Immature natural killer cell (primary cell): ENCODE data around the gene MSANTD7. TPM values are rescaled to one million over a fixed set of nuclear protein-coding genes. Genes with fewer than 3 reads are reported as not detected.

Experiments
- DNase-seq, 3 donors: peaks; one replicate each; pipeline ENCODE4 v3.0.0; 2022; ENCODE audit warnings: mixed read lengths in 1 of 3
- H3K27ac Mint-ChIP-seq, 6 donors: one replicate each; pipeline ENCODE4 v1.8.0; 2020; ENCODE audit warnings: mixed read lengths in 6 of 6, mild to moderate bottlenecking in 5 of 6, inconsistent platforms in 4 of 6, moderate library complexity in 3 of 6
- H3K27me3 Mint-ChIP-seq, 3 donors: one replicate each; pipeline ENCODE4 v1.8.0; 2020 to 2021; ENCODE audit warnings: low read depth in 3 of 3, mild to moderate bottlenecking in 3 of 3, mixed read lengths in 3 of 3, moderate library complexity in 3 of 3, inconsistent platforms in 1 of 3
- H3K36me3 Mint-ChIP-seq, 3 donors: one replicate each; pipeline ENCODE4 v1.8.0; 2020; ENCODE audit warnings: mixed read lengths in 3 of 3, inconsistent platforms in 2 of 3, mild to moderate bottlenecking in 2 of 3
- H3K4me1 Mint-ChIP-seq, 2 donors: one replicate each; pipeline ENCODE4 v1.8.0; 2020; ENCODE audit warnings: inconsistent platforms in 2 of 2, mild to moderate bottlenecking in 2 of 2, mixed read lengths in 2 of 2, moderate library complexity in 1 of 2
- H3K4me3 Mint-ChIP-seq, 5 donors: one replicate each; pipeline ENCODE4 v1.8.0; 2020; ENCODE audit warnings: mild to moderate bottlenecking in 5 of 5, mixed read lengths in 5 of 5, inconsistent platforms in 3 of 5, moderate library complexity in 3 of 5
- H3K9me3 Mint-ChIP-seq, 6 donors: one replicate each; pipeline ENCODE4 v1.8.0; 2020; ENCODE audit warnings: mild to moderate bottlenecking in 6 of 6, mixed read lengths in 6 of 6, inconsistent platforms in 4 of 6, moderate library complexity in 3 of 6
- polyA plus RNA-seq, 3 donors: library from polyadenylated mRNA; unstranded; fragments of 300-500 nt; fragmentation: Illumina TruSeq; gene quantifications; one replicate each; pipeline ENCODE4 v1.2.3, GENCODE V29; 2021

MSANTD7 gene
- polyA plus RNA-seq, 3 donors from 2014 or later, result 10.1 to 21.3 (median 13.6) TPM

- Mint-ChIP-seq H3K9me3 (no peaks in the 10 kb centered on the region), H3K4me1 (peaks cover 20 to 29% of the 10 kb centered on the region in 2 donors), H3K36me3 (no peaks in the 10 kb centered on the region), H3K4me3 (peak overlapping the region; percentile 87 to 93 (median 89)), H3K27me3 (peaks cover 0 to 11% (median 9%) of the 10 kb centered on the region in 3 donors), H3K27ac (peak overlapping the region in 5 of 6 donors; percentile 45 to 86 (median 66))
- peak in 2 of 3 donors; percentile 18 to 34 for DNase-seq
These were observed 41.2 kb downstream of the MSANTD7 start for GRCh38 chr10:14879124-14879927.

GRCh38 chr10:14879928-14880193 lies 41.8 kb downstream of the MSANTD7 start:
- Mint-ChIP-seq H3K4me3 (peak overlapping the region; percentile 87 to 93 (median 89)), H3K9me3 (no peaks in the 10 kb centered on the region), H3K27me3 (peaks cover 0 to 11% (median 9%) of the 10 kb centered on the region in 3 donors), H3K27ac (peak overlapping the region in 3 of 6 donors; percentile 6 to 79 (median 55)), H3K4me1 (peaks cover 20 to 29% of the 10 kb centered on the region in 2 donors), H3K36me3 (no peaks in the 10 kb centered on the region)
- DNase-seq, result no peak

- H3K4me1 Mint-ChIP-seq, result peaks cover 20 to 29% of the 10 kb centered on the region in 2 donors
- peaks cover 0 to 11% (median 9%) of the 10 kb centered on the region in 3 donors for H3K27me3 Mint-ChIP-seq
- no peaks in the 10 kb centered on the region for H3K9me3 Mint-ChIP-seq
- no peaks in the 10 kb centered on the region for H3K36me3 Mint-ChIP-seq
- peak overlapping the region; percentile 87 to 93 (median 89) for H3K4me3 Mint-ChIP-seq
- no peak for DNase-seq
- peak overlapping the region in 1 of 6 donors; percentile 6 for H3K27ac Mint-ChIP-seq
These were observed 42.1 kb downstream of the MSANTD7 start for GRCh38 chr10:14880229-14880628.

- H3K4me1 Mint-ChIP-seq, result peaks cover 6 to 13% of the 10 kb centered on the region in 2 donors
- H3K27ac Mint-ChIP-seq, result no peak overlapping the region
- peaks cover 0 to 7% (median 6%) of the 10 kb centered on the region in 3 donors for H3K27me3 Mint-ChIP-seq
- no peaks in the 10 kb centered on the region for H3K36me3 Mint-ChIP-seq
- H3K4me3 Mint-ChIP-seq, result no peak overlapping the region
- no peaks in the 10 kb centered on the region for H3K9me3 Mint-ChIP-seq
- DNase-seq, result no peak
These were observed 46.0 kb downstream of the MSANTD7 start for GRCh38 chr10:14884082-14884481.

Other genes starting within 250 kb of the MSANTD7 start
- 100 to 1,000 TPM; 240 to 338 (median 268) TPM for gene FAM107B, start 63.4 kb upstream of the MSANTD7 start, polyA plus RNA-seq
- 1 to 10 TPM in 1 of 3 donors, under 1 TPM in 1, not detected in 1; 0.58 to 1.3 TPM for gene CDNF, start 269 bp upstream of the MSANTD7 start, polyA plus RNA-seq
- 10 to 100 TPM; 17.0 to 22.0 (median 19.0) TPM for gene HSPA14, start within 50 bp of the MSANTD7 start, polyA plus RNA-seq
- 1 to 10 TPM in 2 of 3 donors, not detected in 1; 2.6 to 5.0 TPM for gene SUV39H2, start 40.6 kb downstream of the MSANTD7 start, polyA plus RNA-seq
- gene DCLRE1C, start 115.8 kb downstream of the MSANTD7 start, polyA plus RNA-seq, result 10 to 100 TPM in 2 of 3 donors, 1 to 10 TPM in 1; 9.3 to 33.8 (median 13.9) TPM
- 1 to 10 TPM in 2 of 3 donors, not detected in 1; 1.1 to 1.5 TPM for gene MEIG1, start 121.1 kb downstream of the MSANTD7 start, polyA plus RNA-seq
- not detected for gene OLAH, start 205.6 kb downstream of the MSANTD7 start, polyA plus RNA-seq